Measurements from ENCODE around the gene PCDH1. TPM values are rescaled to one million over a fixed set of nuclear protein-coding genes. Genes with fewer than 3 reads are reported as not detected.

PCDH1 gene
- total and polyA plus RNA-seq, 2 donors (not counting 3 experiments of a cell fraction or from before 2014, with no cell fraction given), result 113 to 136 TPM

- Histone ChIP-seq H2AFZ (ENCODE audit: low read depth, low read length) (no peak overlapping the region), H3K9me1 (replicated peaks; ENCODE audit: control insufficient read depth, extremely low read depth, insufficient read depth, low read length) (no peaks in the 10 kb centered on the region), H3K4me1 (ENCODE audit: control insufficient read depth, extremely low read depth, insufficient read depth, low read length) (peaks cover 25% of the 10 kb centered on the region), H3K79me2 (ENCODE audit: control insufficient read depth, insufficient read depth, low read length) (no peaks in the 10 kb centered on the region), H3K9me3 (replicated peaks; ENCODE audit: control insufficient read depth, insufficient read depth, low read length) (no peaks in the 10 kb centered on the region), H3K4me2 (ENCODE audit: insufficient read depth, low read length) (no peak overlapping the region), H3K36me3 (ENCODE audit: control insufficient read depth in 2 of 2, extremely low read depth in 1 of 2, insufficient read depth in 2 of 2, low read length in 2 of 2) (no peaks in the 10 kb centered on the region), H3K9ac (replicated peaks; ENCODE audit: extremely low read depth, insufficient read depth, low read length) (no peak overlapping the region), H3K27me3 (ENCODE audit: control insufficient read depth in 2 of 2, insufficient read depth in 2 of 2, low read length in 2 of 2) (no peaks in the 10 kb centered on the region), H4K20me1 (replicated peaks; ENCODE audit: control insufficient read depth, extremely low read depth, insufficient read depth, low read length) (no peaks in the 10 kb centered on the region), H3K27ac (ENCODE audit: insufficient read depth, low read depth, low read length) (no peak overlapping the region), H3K4me3 (replicated peaks in 1 of 3; ENCODE audit: insufficient read depth in 1 of 3, low read depth in 1 of 3, low read length in 3 of 3) (no peak overlapping the region)
- CTCF ChIA-PET, result interaction anchor here (2.3 to 2.7 kb wide), 3 partner anchors 10 to 155 kb away, joined by 6 to 20 read pairs (median 9); partner anchors contain the start of gene PCDH1
- POLR2A ChIA-PET, result interaction anchor here (0.7 kb wide), 1 partner anchor 41 kb away, joined by 3 read pairs; no protein-coding TSS in a partner anchor
- FAIRE-seq (no peak), DNase-seq (ENCODE audit: low read depth, low spot score) (peak; percentile 27)
- no TSS peak for BruUV-seq (replicated peaks)
- intact Hi-C loops (cut with micrococcal nuclease), result no loop called here
- dilution Hi-C loops (cut with MboI; ENCODE audit: extremely low pct_ligation_motif_present, low sequenced_read_pairs), result no loop called here
- TF ChIP-seq JUN (IDR thresholded peaks at IDR 0.05; ENCODE audit: borderline replicate concordance, insufficient read depth, insufficient read length, low read depth) (no peak), CTCF (IDR thresholded peaks at IDR 0.05; ENCODE audit: extremely low read depth in 1 of 2, insufficient read depth in 1 of 2, low read depth in 1 of 2, low read length in 2 of 2) (no peak), MYC (IDR thresholded peaks at IDR 0.05; ENCODE audit: low read depth, low read length) (no peak), MAX (IDR thresholded peaks at IDR 0.05; ENCODE audit: insufficient read depth, insufficient read length) (no peak), EZH2 (IDR thresholded peaks at IDR 0.05; ENCODE audit: borderline replicate concordance, low read depth, low read length, severe bottlenecking) (no peak), POLR2A (IDR thresholded peaks at IDR 0.05; ENCODE audit: low read depth, low read length) (no peak), FOS (IDR thresholded peaks at IDR 0.05; ENCODE audit: borderline replicate concordance, insufficient read depth, low read length) (no peak), POLR2AphosphoS5 (IDR thresholded peaks at IDR 0.05; ENCODE audit: insufficient read depth, low read depth, low read length) (no peak), GATA2 (IDR thresholded peaks at IDR 0.05; ENCODE audit: insufficient read depth, insufficient read length, low read depth, low read length) (no peak)
Observed at GRCh38 chr5:141804475-141804874, 73.7 kb downstream of the PCDH1 start.

Other genes starting within 250 kb of the PCDH1 start
- gene HDAC3, start 241.6 kb downstream of the PCDH1 start, total RNA-seq, result 58.5 and 60.2 TPM in 2 replicates
- gene HDAC3, start 241.6 kb downstream of the PCDH1 start, polyA plus RNA-seq, result 74.7 and 75.5 TPM in 2 replicates
- 3.1 and 3.6 TPM in 2 replicates for gene RELL2, start 241.4 kb downstream of the PCDH1 start, total RNA-seq
- 3.4 and 4.8 TPM in 2 replicates for gene RELL2, start 241.4 kb downstream of the PCDH1 start, polyA plus RNA-seq
- 37.0 and 37.1 TPM in 2 replicates for gene FCHSD1, start 227.0 kb downstream of the PCDH1 start, total RNA-seq
- gene FCHSD1, start 227.0 kb downstream of the PCDH1 start, polyA plus RNA-seq, result 34.8 and 35.1 TPM in 2 replicates
- 136 and 142 TPM in 2 replicates for gene ARAP3, start 196.2 kb downstream of the PCDH1 start, total RNA-seq
- gene ARAP3, start 196.2 kb downstream of the PCDH1 start, polyA plus RNA-seq, result 60.6 and 62.1 TPM in 2 replicates
- gene DELE1, start 45.5 kb upstream of the PCDH1 start, total RNA-seq, result 67.0 and 105 TPM in 2 replicates
- 121 and 139 TPM in 2 replicates for gene DELE1, start 45.5 kb upstream of the PCDH1 start, polyA plus RNA-seq
- 18.5 and 20.4 TPM in 2 replicates for gene PCDH12, start 79.8 kb upstream of the PCDH1 start, total RNA-seq
- gene PCDH12, start 79.8 kb upstream of the PCDH1 start, polyA plus RNA-seq, result 5.5 and 6.2 TPM in 2 replicates
- gene RNF14, start 90.7 kb upstream of the PCDH1 start, total RNA-seq, result 53.1 and 55.9 TPM in 2 replicates
- 20.3 and 23.5 TPM in 2 replicates for gene RNF14, start 90.7 kb upstream of the PCDH1 start, polyA plus RNA-seq
- gene GNPDA1, start 134.6 kb upstream of the PCDH1 start, total RNA-seq, result 49.3 and 52.1 TPM in 2 replicates
- 19.8 and 22.5 TPM in 2 replicates for gene GNPDA1, start 134.6 kb upstream of the PCDH1 start, polyA plus RNA-seq
- gene NDFIP1, start 230.4 kb upstream of the PCDH1 start, total RNA-seq, result 40.3 and 42.6 TPM in 2 replicates
- 12.3 and 18.4 TPM in 2 replicates for gene NDFIP1, start 230.4 kb upstream of the PCDH1 start, polyA plus RNA-seq